ENCODE data around the gene CALHM3. TPM values are rescaled to one million over a fixed set of nuclear protein-coding genes. Genes with fewer than 3 reads are reported as not detected.

CALHM3 gene
- total RNA-seq, 1 donor from 2014 or later = not detected

- no peak for TF ChIP-seq CTCF (IDR thresholded peaks at IDR 0.05; ENCODE audit: insufficient read depth, low read length, poor library complexity, severe bottlenecking)
- no peak for DNase-seq (ENCODE audit: low read depth)
- H3K36me3 ChIP-seq (ENCODE audit: control insufficient read depth, insufficient read depth, low read length) = no peaks in the 10 kb centered on the region
- H3K27me3 ChIP-seq (ENCODE audit: control insufficient read depth, insufficient read depth, low read length) = peaks cover 21% of the 10 kb centered on the region
- no peak overlapping the region for H3K4me3 ChIP-seq (ENCODE audit: low read depth, low read length)
Measured at GRCh38 chr10:103502849-103503660, 24.0 kb upstream of the CALHM3 start.

GRCh38 chr10:103501186-103501585 is 22.1 kb upstream of the CALHM3 start:
- TF ChIP-seq CTCF (IDR thresholded peaks at IDR 0.05; ENCODE audit: insufficient read depth, low read length, poor library complexity, severe bottlenecking) = no peak
- no peaks in the 10 kb centered on the region for H3K36me3 ChIP-seq (ENCODE audit: control insufficient read depth, insufficient read depth, low read length)
- H3K27me3 ChIP-seq (ENCODE audit: control insufficient read depth, insufficient read depth, low read length) = peaks cover 15% of the 10 kb centered on the region
- H3K4me3 ChIP-seq (ENCODE audit: low read depth, low read length) = no peak overlapping the region
- DNase-seq (ENCODE audit: low read depth) = no peak

GRCh38 chr10:103500481-103500880 is 21.4 kb upstream of the CALHM3 start:
- H3K4me3 ChIP-seq (ENCODE audit: low read depth, low read length) = no peak overlapping the region
- no peak for TF ChIP-seq CTCF (IDR thresholded peaks at IDR 0.05; ENCODE audit: insufficient read depth, low read length, poor library complexity, severe bottlenecking)
- DNase-seq (ENCODE audit: low read depth) = no peak
- peaks cover 19% of the 10 kb centered on the region for H3K27me3 ChIP-seq (ENCODE audit: control insufficient read depth, insufficient read depth, low read length)
- H3K36me3 ChIP-seq (ENCODE audit: control insufficient read depth, insufficient read depth, low read length) = no peaks in the 10 kb centered on the region

GRCh38 chr10:103499881-103500280 is 20.8 kb upstream of the CALHM3 start:
- no peak for DNase-seq (ENCODE audit: low read depth)
- Histone ChIP-seq H3K4me3 (ENCODE audit: low read depth, low read length) (no peak overlapping the region), H3K27me3 (ENCODE audit: control insufficient read depth, insufficient read depth, low read length) (peaks cover 24% of the 10 kb centered on the region), H3K36me3 (ENCODE audit: control insufficient read depth, insufficient read depth, low read length) (no peaks in the 10 kb centered on the region)
- no peak for TF ChIP-seq CTCF (IDR thresholded peaks at IDR 0.05; ENCODE audit: insufficient read depth, low read length, poor library complexity, severe bottlenecking)

- no peak for DNase-seq (ENCODE audit: low read depth)
- Histone ChIP-seq H3K36me3 (ENCODE audit: control insufficient read depth, insufficient read depth, low read length) (no peaks in the 10 kb centered on the region), H3K27me3 (ENCODE audit: control insufficient read depth, insufficient read depth, low read length) (peaks cover 31% of the 10 kb centered on the region), H3K4me3 (ENCODE audit: low read depth, low read length) (no peak overlapping the region)
- TF ChIP-seq CTCF (IDR thresholded peaks at IDR 0.05; ENCODE audit: insufficient read depth, low read length, poor library complexity, severe bottlenecking) = no peak
Measured at GRCh38 chr10:103498936-103499638, 20.0 kb upstream of the CALHM3 start.

Data from kidney epithelial cell (primary cell).